HG02759 (cell line): ENCODE results near the gene ZP1.
"Not testable (repeated sequence)": the region's sequence is repeated elsewhere in the genome, so short reads cannot be mapped to it uniquely, and the experiment has no call there.

ENCODE experiments used
- ATAC-seq: cut with Tn5 transposase; IDR thresholded peaks from one replicate; pipeline ENCODE4 v1.9.1; 2021; ENCODE audit warnings: mild to moderate bottlenecking, moderate library complexity; ENCODE audit not compliant: unreplicated experiment

Gene ZP1

DNA sequence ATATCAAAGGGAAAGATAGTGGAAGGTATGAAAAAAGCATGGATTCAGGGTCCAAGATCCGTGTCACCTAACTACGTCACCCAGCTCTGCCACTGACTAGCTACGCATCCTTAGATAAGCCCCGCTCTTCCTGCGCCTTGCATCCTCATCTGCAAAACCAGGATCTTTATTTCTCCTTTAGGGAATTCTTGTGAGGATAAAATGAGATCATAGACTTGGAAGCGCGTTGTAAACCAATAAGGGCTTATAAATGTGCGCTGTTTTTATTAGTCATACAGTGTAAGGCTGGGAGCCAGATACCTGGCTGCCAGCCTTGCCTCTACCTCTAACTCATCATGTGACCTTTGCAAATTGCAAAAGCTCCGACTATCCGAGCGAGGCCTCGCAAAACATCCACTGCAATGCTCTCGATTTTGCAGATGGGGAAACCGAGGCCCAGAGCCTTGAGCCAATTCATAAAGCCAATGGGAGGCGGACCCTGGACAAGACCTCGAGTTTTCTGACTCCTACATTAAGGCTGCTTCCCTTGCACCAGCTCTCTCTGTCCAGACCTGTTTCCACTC is 38.3 kb downstream of the ZP1 start:
- no peak for ATAC-seq

GRCh38 chr11:60906132-60906972 is 39.0 kb downstream of the ZP1 start, which contains the start of gene PRPF19:
PRPF19 (minus strand) TSS chr11:60906585; CDS start chr11:60906382, 203 bp downstream.
- peak; percentile 78 for ATAC-seq

GRCh38 chr11:60908803-60909202 is 41.5 kb downstream of the ZP1 start:
- no peak for ATAC-seq

DNA sequence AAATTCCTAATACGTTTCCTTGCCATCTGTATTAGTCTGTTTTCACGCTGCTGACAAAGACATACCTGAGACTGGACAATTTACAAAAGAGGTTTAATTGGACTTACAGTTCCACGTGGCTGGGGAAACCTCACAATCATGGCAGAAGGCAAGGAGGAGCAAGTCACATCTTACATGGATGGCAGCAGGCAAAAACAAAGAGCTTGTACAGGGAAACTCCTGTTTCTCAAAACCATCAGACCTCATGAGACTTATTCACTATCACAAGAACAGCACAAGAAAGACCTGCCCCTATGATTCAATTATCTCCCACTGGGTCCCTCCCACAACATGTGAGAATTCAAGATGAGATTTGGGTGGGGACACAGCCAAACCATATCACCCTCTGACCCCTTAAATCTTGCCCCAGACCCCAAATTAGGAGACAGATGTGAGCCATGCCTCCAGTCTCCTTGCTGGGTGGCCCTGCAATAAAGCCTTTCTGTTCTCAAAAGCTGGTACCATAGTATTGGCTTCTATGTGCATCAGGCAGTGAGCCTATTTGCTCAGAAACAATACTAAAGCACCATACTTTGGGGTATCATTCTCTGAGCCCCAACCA is 42.4 kb downstream of the ZP1 start:
- ATAC-seq = not testable (repeated sequence)

DNA sequence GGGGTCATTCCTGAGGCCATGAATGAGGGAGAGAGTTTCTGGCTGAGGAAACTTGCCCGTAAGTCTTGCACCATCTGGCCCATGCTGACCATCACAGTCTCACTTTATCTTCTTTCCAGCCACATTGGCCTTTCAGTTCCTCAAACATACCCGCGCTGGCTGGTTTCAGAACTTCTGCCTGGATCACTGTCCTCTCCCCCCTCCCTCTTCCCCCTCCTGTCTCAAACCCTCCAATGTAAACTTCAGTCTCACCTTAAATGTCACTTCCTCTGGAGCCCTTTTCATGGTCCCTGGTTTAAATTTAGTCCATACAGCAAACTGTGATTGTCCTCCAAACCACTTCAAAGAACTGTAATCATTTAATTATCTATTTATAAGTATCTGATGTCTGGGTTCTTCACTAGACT is 42.9 kb downstream of the ZP1 start:
- peak; percentile 34 for ATAC-seq

- ATAC-seq = no peak
These were observed 43.5 kb downstream of the ZP1 start for GRCh38 chr11:60910711-60911380.

- no peak for ATAC-seq
These were observed 45.0 kb downstream of the ZP1 start for GRCh38 chr11:60912223-60912850.

DNA sequence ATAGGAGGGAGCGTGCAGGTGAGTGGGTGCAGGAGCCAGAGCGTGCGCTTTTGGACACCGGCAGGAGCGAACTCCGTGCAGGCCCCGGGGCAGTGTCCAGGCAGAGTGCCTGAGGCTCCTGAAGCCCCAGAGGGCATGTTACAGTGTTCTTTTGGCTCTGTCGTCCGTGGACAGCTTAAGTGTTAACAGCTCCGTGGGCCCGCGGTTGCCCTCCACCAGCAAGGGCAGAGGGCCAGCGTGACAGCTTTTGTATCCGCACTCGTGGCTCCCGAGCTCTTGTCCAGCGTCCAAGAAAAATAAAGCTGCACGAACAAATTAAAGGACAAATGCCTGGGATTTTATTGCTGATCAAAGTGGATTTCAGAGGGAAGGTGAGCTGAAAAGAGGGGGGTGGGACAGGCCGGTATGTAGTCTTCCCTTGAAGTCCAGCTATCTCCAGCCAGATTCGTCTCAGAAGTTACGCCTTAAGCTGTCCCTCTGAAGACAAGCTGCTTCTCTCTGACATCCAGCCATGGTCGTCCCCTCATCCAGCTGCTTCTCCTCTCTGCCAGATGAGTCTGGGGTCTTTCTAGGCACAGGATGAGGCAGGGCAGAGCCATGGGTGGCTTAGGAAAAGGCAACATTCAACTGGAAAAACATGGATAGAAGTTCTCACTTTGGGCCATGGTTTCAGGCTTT is 45.6 kb downstream of the ZP1 start:
- no peak for ATAC-seq

DNA sequence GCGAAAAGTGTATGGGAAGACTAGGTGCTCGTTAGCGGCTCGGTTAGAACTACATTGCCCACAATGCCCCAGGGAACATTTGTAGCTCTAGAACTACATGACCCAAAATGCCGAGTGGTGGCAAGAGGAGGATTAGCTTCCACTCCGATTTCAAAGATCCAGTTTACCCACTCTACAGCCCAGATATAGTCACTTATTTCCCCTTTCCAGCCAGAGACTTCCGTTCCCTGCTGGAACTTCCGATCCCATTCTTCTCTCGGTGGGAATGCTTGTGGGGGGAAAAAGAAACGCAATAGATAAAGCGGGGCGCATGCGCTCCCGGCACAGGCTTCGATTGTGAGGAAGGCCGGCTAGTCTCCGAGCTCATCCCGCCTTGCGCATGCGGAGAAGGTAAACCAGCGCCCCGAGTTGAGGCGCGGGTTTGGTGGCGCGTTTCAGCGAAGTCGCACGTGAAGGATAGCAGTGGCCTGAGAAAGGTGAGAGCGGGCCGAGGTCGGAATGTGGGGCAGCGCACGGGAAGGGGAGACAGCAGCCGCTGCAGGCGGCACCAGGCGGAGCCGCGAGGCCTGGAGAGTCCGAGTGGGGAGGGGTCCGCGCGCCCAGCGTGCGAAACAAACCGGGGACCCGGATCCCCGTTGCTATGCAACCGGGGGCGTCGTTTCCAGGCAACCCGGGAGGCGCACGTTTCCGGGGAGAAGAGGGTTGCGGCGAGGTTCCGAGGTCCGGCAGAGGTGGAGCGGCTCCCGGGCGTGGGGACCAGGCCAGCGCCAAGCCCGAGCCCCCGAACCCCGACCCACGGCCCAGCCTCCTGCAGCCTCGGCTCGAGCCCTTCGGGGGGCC is 46.7 kb downstream of the ZP1 start, which contains the start of gene TMEM109:
Gene TMEM109, plus strand, starts transcription at position 366 of the 840 bp plus-strand sequence. CDS start 5,536 bp downstream, outside the sequence.
- ATAC-seq = peak; percentile 47

DNA sequence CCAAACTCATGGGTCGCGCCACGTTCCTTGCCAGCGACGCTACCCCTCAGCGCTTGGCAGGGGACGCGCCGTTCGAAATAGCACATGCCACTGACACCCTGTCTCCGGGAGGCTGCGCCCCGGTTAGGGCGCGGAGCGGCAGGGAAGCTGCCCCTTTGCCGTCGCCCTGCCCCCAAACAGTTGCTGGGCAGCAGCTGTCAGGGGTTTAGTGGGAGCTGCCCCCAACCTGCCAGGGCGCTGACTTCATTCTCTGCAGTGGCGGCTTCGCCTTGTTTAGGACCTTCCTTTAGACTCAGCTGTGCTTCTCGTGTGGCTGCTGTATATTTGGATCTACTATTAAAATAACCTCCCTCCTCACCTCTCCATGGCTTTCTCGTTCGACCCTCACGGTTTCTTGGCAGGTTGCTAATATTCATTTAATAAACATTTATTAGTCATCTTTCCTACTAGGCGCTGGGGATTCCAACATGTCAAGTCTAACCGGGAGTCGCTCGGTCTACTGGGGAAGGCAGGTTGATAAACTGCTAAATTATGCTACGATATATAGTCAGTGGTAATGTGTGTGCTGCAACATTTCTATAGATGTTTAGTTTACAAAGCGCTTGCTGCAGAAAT is 47.4 kb downstream of the ZP1 start:
- peak; percentile 2 for ATAC-seq

- ATAC-seq = peak; percentile 59
These were observed 48.0 kb downstream of the ZP1 start for GRCh38 chr11:60915248-60915914.

GRCh38 chr11:60916669-60917206 is 49.4 kb downstream of the ZP1 start:
- no peak for ATAC-seq

DNA sequence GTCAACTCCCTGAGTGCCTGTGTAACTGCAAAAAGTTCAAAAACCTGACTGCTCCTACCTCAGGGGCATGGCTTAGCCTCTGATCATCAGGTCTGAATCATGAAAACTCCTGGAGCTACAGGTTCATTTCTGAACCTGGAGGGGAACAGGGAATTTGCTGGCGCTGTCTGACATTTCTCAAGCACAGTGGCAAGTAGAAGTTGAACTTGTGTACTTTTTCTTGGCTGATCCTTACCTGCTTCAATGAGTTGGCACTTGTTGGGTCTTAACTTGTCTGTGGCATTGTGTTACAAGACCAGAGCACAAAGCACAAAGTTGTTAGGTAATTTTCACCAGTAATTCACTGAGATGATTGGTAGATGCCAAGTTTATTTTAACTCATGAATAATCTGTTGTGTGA is 49.9 kb downstream of the ZP1 start:
- ATAC-seq = no peak

DNA sequence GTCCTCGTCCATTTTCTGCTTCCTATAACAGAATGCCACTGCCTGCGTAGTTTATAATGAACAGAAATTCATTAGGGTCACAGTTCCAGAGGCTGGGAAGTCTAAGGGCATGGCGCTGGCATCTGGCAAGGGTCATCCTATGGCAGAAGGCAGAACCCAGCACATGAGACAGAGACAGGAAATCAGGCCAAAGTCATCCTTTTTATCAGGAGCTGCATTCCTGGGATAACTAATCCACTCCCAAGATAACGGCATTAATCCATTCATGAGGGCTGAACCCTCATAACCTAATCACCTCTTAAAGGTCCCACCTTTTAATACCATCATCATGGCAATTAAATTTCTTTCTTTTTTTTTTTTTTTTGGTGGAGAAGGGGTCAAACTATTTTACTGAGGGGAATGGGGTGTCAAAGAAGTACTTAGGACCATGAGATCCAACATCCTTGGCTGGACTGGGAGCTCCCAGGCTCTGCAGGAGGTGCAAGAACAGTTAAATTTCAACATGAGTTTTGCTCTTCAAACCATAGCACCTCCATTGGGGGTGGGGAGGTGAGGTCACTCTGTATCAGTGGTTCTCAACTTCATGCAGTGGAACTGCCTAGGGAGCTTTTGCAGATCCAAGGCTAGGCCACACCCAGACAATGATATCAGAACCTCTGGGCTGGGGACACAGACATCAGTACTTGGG is 51.1 kb downstream of the ZP1 start:
- no peak for ATAC-seq

DNA sequence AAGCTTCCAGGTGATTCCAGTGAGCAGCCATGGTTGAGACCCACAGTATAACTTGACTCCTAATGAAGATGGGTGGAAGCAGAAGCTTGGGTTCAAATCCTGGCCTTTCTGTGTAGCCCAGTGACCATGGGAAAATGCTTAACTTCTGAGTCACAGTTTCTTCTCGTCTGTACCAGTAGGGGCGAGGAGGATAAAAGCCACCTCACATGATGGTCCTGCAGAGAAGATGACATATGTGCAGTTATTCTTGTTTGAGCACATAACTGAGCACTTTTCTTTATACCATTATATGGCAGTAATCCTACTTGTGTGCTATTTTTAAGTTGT is 51.6 kb downstream of the ZP1 start:
- ATAC-seq = no peak

GRCh38 chr11:60919320-60919719 is 52.0 kb downstream of the ZP1 start:
- ATAC-seq = no peak

DNA sequence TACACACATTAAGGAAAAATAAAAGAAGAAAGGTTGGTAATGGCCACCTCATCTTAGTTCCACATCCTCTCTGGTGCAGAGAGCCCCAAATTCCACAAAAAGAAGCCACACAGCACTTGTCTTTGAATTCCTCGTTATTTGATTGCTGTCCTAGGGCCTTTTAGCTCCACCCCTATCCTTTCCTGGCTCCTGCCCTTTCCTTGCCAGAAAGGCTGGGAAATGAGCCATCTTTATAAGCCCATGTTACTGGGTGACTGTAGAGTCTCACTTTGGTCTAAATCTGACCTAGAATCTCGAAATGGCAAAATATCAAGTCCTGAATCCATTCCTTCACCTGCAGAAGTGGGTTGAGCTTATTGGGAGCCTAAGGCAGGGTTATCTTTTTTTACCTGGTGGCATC is 52.6 kb downstream of the ZP1 start:
- no peak for ATAC-seq

- no peak for ATAC-seq
These were observed 53.9 kb downstream of the ZP1 start for GRCh38 chr11:60921259-60921658.
